ENCODE data around the gene OAT.

OAT gene

DNA sequence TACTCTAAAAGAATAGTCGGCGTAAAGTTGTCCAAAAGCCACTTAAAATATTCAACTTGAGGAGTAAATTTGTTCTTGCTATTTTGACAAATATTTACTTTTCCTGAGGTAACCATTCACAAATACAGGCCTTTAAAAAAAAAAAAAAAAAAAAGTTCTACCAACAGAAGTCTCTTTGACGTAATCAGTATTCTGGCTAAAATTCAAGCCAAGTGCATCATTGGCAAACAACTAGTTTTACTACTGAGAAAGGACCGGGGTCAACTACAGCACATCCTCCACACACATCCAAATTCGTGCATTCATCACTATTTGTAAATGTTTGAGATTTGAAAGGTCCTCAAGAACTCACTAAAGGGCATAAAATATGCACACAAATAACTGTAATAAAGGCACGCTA lies 2.0 kb downstream of the OAT start:
- DNase-seq (ENCODE audit: low read depth): no peak
- TF ChIP-seq, protein P1, sequence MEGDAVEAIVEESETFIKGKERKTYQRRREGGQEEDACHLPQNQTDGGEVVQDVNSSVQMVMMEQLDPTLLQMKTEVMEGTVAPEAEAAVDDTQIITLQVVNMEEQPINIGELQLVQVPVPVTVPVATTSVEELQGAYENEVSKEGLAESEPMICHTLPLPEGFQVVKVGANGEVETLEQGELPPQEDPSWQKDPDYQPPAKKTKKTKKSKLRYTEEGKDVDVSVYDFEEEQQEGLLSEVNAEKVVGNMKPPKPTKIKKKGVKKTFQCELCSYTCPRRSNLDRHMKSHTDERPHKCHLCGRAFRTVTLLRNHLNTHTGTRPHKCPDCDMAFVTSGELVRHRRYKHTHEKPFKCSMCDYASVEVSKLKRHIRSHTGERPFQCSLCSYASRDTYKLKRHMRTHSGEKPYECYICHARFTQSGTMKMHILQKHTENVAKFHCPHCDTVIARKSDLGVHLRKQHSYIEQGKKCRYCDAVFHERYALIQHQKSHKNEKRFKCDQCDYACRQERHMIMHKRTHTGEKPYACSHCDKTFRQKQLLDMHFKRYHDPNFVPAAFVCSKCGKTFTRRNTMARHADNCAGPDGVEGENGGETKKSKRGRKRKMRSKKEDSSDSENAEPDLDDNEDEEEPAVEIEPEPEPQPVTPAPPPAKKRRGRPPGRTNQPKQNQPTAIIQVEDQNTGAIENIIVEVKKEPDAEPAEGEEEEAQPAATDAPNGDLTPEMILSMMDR (conservative IDR thresholded peaks at IDR 0.05; ENCODE audit: low read depth, low read length): no peak
- H3K4me3 ChIP-seq (ENCODE audit: low read length): no peak overlapping the region

- DNase-seq (ENCODE audit: low read depth): no peak
- no peak overlapping the region for H3K4me3 ChIP-seq (ENCODE audit: low read length)
- TF ChIP-seq, protein P1 (conservative IDR thresholded peaks at IDR 0.05; ENCODE audit: low read depth, low read length): no peak
Measured at GRCh38 chr10:124415210-124415609, 3.5 kb downstream of the OAT start.

GRCh38 chr10:124414076-124414475 lies 4.6 kb downstream of the OAT start:
- TF ChIP-seq, protein P1 (conservative IDR thresholded peaks at IDR 0.05; ENCODE audit: low read depth, low read length): no peak
- peak; percentile 70 for DNase-seq (ENCODE audit: low read depth)
- no peak overlapping the region for H3K4me3 ChIP-seq (ENCODE audit: low read length)

- no peak for DNase-seq (ENCODE audit: low read depth)
- no peak overlapping the region for H3K4me3 ChIP-seq (ENCODE audit: low read length)
- TF ChIP-seq, protein P1 (conservative IDR thresholded peaks at IDR 0.05; ENCODE audit: low read depth, low read length): no peak
Measured at GRCh38 chr10:124409696-124410095, 9.0 kb downstream of the OAT start.

DNA sequence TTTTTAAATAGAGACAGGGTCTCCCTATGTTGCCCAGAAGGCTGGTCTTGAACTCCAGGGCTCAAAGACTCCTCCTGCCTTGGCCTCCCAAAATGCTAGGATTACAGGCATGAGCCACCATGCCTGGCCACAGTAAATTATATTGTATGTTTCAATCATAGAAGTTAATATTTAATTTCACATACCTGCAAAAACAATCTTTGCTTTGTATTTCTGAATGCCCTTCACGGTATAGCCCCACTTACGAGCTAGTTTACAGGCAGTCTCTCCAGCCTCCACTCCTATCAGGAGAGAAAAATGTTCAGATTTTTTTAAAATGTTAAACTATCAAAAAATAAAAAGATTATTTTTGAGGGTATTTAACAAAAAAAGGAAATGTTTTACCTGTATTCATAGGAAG lies 10.4 kb downstream of the OAT start:
- TF ChIP-seq, protein P1 (conservative IDR thresholded peaks at IDR 0.05; ENCODE audit: low read depth, low read length): no peak
- no peak for DNase-seq (ENCODE audit: low read depth)
- H3K4me3 ChIP-seq (ENCODE audit: low read length): no peak overlapping the region

- no peak for DNase-seq (ENCODE audit: low read depth)
- TF ChIP-seq, protein P1 (conservative IDR thresholded peaks at IDR 0.05; ENCODE audit: low read depth, low read length): no peak
- H3K4me3 ChIP-seq (ENCODE audit: low read length): no peak overlapping the region
Measured at GRCh38 chr10:124407456-124407855, 11.3 kb downstream of the OAT start.

GRCh38 chr10:124403548-124403947 lies 15.2 kb downstream of the OAT start:
- no peak overlapping the region for H3K4me3 ChIP-seq (ENCODE audit: low read length)
- DNase-seq (ENCODE audit: low read depth): peak; percentile 70
- TF ChIP-seq, protein P1 (conservative IDR thresholded peaks at IDR 0.05; ENCODE audit: low read depth, low read length): peak; percentile 68
